Skin epidermis (tissue), 12 donors: ENCODE data around the gene ZNF407.

Experiments
- H3K27ac ChIP-seq, 21 experiments: fragments of 200-600 bp; sonication (generic) in 11 of 21; one replicate each; pipeline ENCODE4 v1.5.0; 2020; ENCODE audit warnings: mild to moderate bottlenecking in 3 of 21, inconsistent platforms in 2 of 21, moderate library complexity in 2 of 21
- H3K4me3 ChIP-seq, 7 experiments: fragments of 200-600 bp; sonication (generic) in 2 of 7; one replicate each; pipeline ENCODE4 v1.5.0; 2020; ENCODE audit warnings: inconsistent platforms in 2 of 7, mild to moderate bottlenecking in 2 of 7, moderate library complexity in 1 of 7

Gene ZNF407

GRCh38 chr18:74709452-74709851, 111.8 kb downstream of the ZNF407 start:
- no peak overlapping the region for H3K4me3 ChIP-seq
- no peak overlapping the region for H3K27ac ChIP-seq

GRCh38 chr18:74714120-74714519, 116.5 kb downstream of the ZNF407 start:
- no peak overlapping the region for H3K4me3 ChIP-seq

GRCh38 chr18:74714791-74715190, 117.1 kb downstream of the ZNF407 start:
- H3K4me3 ChIP-seq: no peak overlapping the region
- no peak overlapping the region for H3K27ac ChIP-seq

More at GRCh38 chr18:74714120-74714519, 116.5 kb downstream of the ZNF407 start:
- H3K27ac ChIP-seq: no peak overlapping the region

GRCh38 chr18:74715306-74715705, 117.6 kb downstream of the ZNF407 start:
- H3K4me3 ChIP-seq: no peak overlapping the region
- H3K27ac ChIP-seq: no peak overlapping the region

GRCh38 chr18:74715865-74716712, 118.4 kb downstream of the ZNF407 start:
- H3K4me3 ChIP-seq: no peak overlapping the region

GRCh38 chr18:74718312-74718711, 120.6 kb downstream of the ZNF407 start:
- Histone ChIP-seq H3K27ac (no peak overlapping the region), H3K4me3 (no peak overlapping the region)

More at GRCh38 chr18:74715865-74716712, 118.4 kb downstream of the ZNF407 start:
- H3K27ac ChIP-seq: no peak overlapping the region

- H3K4me3 ChIP-seq: no peak overlapping the region
- no peak overlapping the region for H3K27ac ChIP-seq
Measured at GRCh38 chr18:74722237-74722636, 124.6 kb downstream of the ZNF407 start.

GRCh38 chr18:74724186-74724585, 126.5 kb downstream of the ZNF407 start:
- Histone ChIP-seq H3K4me3 (no peak overlapping the region), H3K27ac (no peak overlapping the region)

- Histone ChIP-seq H3K27ac (no peak overlapping the region), H3K4me3 (no peak overlapping the region)
Measured at GRCh38 chr18:74725690-74726089, 128.0 kb downstream of the ZNF407 start.

GRCh38 chr18:74728586-74728985, 130.9 kb downstream of the ZNF407 start:
- Histone ChIP-seq H3K4me3 (no peak overlapping the region), H3K27ac (no peak overlapping the region)

GRCh38 chr18:74731097-74731496, 133.4 kb downstream of the ZNF407 start:
- H3K27ac ChIP-seq: no peak overlapping the region
- H3K4me3 ChIP-seq: no peak overlapping the region

- Histone ChIP-seq H3K27ac (no peak overlapping the region), H3K4me3 (no peak overlapping the region)
Measured at GRCh38 chr18:74732380-74732779, 134.7 kb downstream of the ZNF407 start.

- H3K4me3 ChIP-seq: no peak overlapping the region
- H3K27ac ChIP-seq: no peak overlapping the region
Measured at GRCh38 chr18:74733598-74733997, 135.9 kb downstream of the ZNF407 start.

GRCh38 chr18:74734013-74734444, 136.4 kb downstream of the ZNF407 start:
- no peak overlapping the region for H3K27ac ChIP-seq
- H3K4me3 ChIP-seq: no peak overlapping the region

GRCh38 chr18:74739926-74740325, 142.3 kb downstream of the ZNF407 start:
- H3K4me3 ChIP-seq: no peak overlapping the region
- no peak overlapping the region for H3K27ac ChIP-seq

- Histone ChIP-seq H3K4me3 (no peak overlapping the region), H3K27ac (no peak overlapping the region)
Measured at GRCh38 chr18:74742573-74743243, 145.0 kb downstream of the ZNF407 start.

- no peak overlapping the region for H3K27ac ChIP-seq
- no peak overlapping the region for H3K4me3 ChIP-seq
Measured at GRCh38 chr18:74745633-74746403, 148.1 kb downstream of the ZNF407 start.

- Histone ChIP-seq H3K27ac (no peak overlapping the region), H3K4me3 (no peak overlapping the region)
Measured at GRCh38 chr18:74748809-74749208, 151.1 kb downstream of the ZNF407 start.

- Histone ChIP-seq H3K4me3 (no peak overlapping the region), H3K27ac (no peak overlapping the region)
Measured at GRCh38 chr18:74758995-74759394, 161.3 kb downstream of the ZNF407 start.

- H3K4me3 ChIP-seq: no peak overlapping the region
- no peak overlapping the region for H3K27ac ChIP-seq
Measured at GRCh38 chr18:74760026-74760425, 162.4 kb downstream of the ZNF407 start.
